NT2/D1 (cell line): ENCODE data around the gene TMEM69.

Experiments
- SUZ12 ChIP-seq: IDR thresholded peaks from 2 replicates; pipeline ENCODE4 v1.6.1; 2011; ENCODE audit not compliant: insufficient read length, insufficient read depth; ENCODE audit errors: extremely low read depth
- ZNF274 ChIP-seq: IDR thresholded peaks from 2 replicates; pipeline ENCODE4 v1.6.1; 2011; ENCODE audit warnings: mild to moderate bottlenecking, low read depth, low read length

DNA sequence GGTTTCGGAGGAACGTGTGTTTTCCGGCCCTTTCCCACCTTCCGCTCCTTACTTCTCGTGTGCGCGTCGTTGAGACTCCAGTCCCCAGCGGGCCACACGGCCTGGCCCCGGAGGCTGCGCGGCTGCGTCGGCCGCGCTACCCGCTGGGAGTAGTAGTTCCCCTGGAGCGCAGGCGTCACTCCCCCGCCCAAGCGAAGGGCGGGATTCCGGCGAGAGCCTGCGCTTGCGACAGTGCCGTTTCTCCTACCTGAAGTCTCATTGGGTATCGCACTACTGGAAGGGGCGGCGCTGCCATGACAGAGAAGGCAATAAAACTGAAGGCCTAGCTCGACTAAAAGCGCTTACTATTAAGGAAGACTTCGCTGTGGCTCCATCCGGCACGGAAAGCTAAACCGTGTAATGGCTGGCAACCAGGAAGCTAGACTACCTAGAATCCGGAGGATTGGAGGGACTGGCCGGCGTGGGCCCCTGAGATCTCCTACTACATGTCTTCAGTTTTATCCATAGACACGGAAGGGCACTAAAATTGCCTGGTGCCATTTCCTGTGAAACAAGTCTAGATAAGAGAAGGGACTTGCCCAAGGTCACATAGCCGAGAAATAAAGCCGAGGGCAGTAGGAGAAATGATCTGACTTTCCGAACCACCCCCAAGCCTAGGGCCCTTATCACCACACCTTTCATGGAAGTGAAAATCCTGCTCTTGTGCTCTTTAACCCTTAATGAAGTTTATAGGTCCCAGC, 797 bp upstream of the TMEM69 start:
- TF ChIP-seq ZNF274 (no peak), SUZ12 (no peak)
